ENCODE measurements around the gene THAP5.
"Not testable (repeated sequence)": the region's sequence is repeated elsewhere in the genome, so short reads cannot be mapped to it uniquely, and the experiment has no call there.

THAP5 gene

GRCh38 chr7:108584211-108584610 is 14.7 kb upstream of the THAP5 start:
- DNase-seq, result no peak

GRCh38 chr7:108581655-108582491 is 12.4 kb upstream of the THAP5 start:
- no peak for DNase-seq

- DNase-seq, result no peak
Measured at GRCh38 chr7:108580298-108580697, 10.8 kb upstream of the THAP5 start.

- no peak for DNase-seq
Measured at GRCh38 chr7:108578937-108579336, 9.4 kb upstream of the THAP5 start.

GRCh38 chr7:108576116-108576515 is 6.6 kb upstream of the THAP5 start:
- DNase-seq, result no peak

- no peak for DNase-seq
Measured at GRCh38 chr7:108575156-108575555, 5.7 kb upstream of the THAP5 start.

GRCh38 chr7:108572480-108572879 is 3.0 kb upstream of the THAP5 start:
- DNase-seq, result no peak

- peak; percentile 59 for DNase-seq
Measured at GRCh38 chr7:108570146-108570755, 745 bp upstream of the THAP5 start.

GRCh38 chr7:108568801-108569380 is 615 bp downstream of the THAP5 start:
- DNase-seq, result no peak

GRCh38 chr7:108565987-108566386 is 3.5 kb downstream of the THAP5 start:
- DNase-seq, result no peak

GRCh38 chr7:108561047-108561619 is 8.4 kb downstream of the THAP5 start:
- DNase-seq, result no peak

- no peak for DNase-seq
Measured at GRCh38 chr7:108559253-108559652, 10.3 kb downstream of the THAP5 start.

- DNase-seq, result no peak
Measured at GRCh38 chr7:108557617-108558016, 11.9 kb downstream of the THAP5 start.

- DNase-seq, result no peak
Measured at GRCh38 chr7:108557191-108557590, 12.3 kb downstream of the THAP5 start.

- not testable (repeated sequence) for DNase-seq
Measured at GRCh38 chr7:108556665-108557064, 12.8 kb downstream of the THAP5 start.

GRCh38 chr7:108548141-108548896 is 21.2 kb downstream of the THAP5 start:
- not testable (repeated sequence) for DNase-seq

GRCh38 chr7:108541478-108541877 is 28.0 kb downstream of the THAP5 start:
- DNase-seq, result no peak

- not testable (repeated sequence) for DNase-seq
Measured at GRCh38 chr7:108538685-108539084, 30.8 kb downstream of the THAP5 start.

GRCh38 chr7:108538236-108538635 is 31.3 kb downstream of the THAP5 start:
- DNase-seq, result not testable (repeated sequence)

- DNase-seq, result no peak
Measured at GRCh38 chr7:108537229-108537628, 32.3 kb downstream of the THAP5 start.

- DNase-seq, result no peak
Measured at GRCh38 chr7:108535744-108536143, 33.8 kb downstream of the THAP5 start.

- no peak for DNase-seq
Measured at GRCh38 chr7:108535257-108535656, 34.2 kb downstream of the THAP5 start.

- no peak for DNase-seq
Measured at GRCh38 chr7:108533712-108534111, 35.8 kb downstream of the THAP5 start.
